Measurements from ENCODE around the gene RNASEH1. TPM values are rescaled to one million over a fixed set of nuclear protein-coding genes. Genes with fewer than 3 reads are reported as not detected.
A peak's percentile ranks its signal among the peaks of the same experiment; 100 is the strongest.

Gene RNASEH1
- total and polyA plus RNA-seq, 2 of the 13 experiments (the other 11 are each of a cell fraction or from before 2014, with no cell fraction given), result 14.5 to 57.4 TPM

DNA sequence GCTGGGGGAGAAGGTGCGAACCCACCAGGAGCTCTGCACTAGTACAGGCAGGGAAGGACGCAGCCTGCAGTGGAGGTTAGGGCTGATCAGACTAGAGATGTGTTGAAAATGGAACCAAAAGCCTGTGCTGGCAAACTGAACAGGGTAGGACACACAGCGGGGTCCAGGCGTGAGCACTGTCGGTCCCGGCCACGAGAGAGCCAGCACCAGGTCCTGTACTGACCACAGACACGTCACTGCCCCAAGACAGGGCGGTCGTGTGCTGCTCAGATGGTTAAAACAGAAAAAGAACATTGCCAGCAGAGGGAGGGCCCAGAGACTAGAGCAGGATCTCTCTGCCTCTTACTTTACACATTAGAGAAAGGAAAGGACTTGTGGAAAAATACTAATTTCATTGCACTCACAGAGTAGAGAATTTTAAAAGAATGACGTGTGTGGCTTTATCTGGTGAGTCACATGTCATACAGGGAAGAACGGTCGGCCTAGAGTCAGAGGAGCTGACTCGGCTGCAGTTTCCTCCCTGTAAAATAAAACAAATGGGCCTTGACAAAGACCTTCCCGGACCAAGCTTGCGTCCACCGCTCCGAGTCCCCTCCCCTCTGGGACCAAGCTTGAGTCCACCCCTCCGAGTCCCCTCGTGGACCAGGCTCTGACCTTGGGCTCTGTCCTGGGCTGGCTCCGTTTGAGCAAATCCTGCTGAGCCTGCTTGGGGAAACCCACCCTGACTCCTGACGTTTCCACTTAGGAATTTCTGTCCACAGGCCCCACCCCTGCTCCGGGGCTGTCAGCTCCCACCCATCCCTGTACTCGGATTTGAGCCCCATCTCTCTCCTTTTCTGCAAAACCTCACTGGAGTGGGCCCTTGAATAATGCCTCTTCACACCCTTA, 22.1 kb downstream of the RNASEH1 start (continued):
- TF ChIP-seq ZNF512 (CRISPR knock-in tag; IDR thresholded peaks at IDR 0.05), result no peak
- no peak; the same call in 1 of the 2 replicates for TF ChIP-seq ZNF614 (CRISPR knock-in tag; IDR thresholded peaks at IDR 0.05; ENCODE audit: borderline replicate concordance)
- no peak for TF ChIP-seq PHF5A (CRISPR knock-in tag; IDR thresholded peaks at IDR 0.05; ENCODE audit: low read depth, unreplicated experiment)
- no peak for TF ChIP-seq ZNF615 (CRISPR knock-in tag; IDR thresholded peaks at IDR 0.05; ENCODE audit: borderline replicate concordance)
- no peak for TF ChIP-seq ZNF557 (CRISPR knock-in tag; IDR thresholded peaks at IDR 0.05)
- TF ChIP-seq SCMH1 (CRISPR knock-in tag; IDR thresholded peaks at IDR 0.05; ENCODE audit: borderline replicate concordance), result no peak
- TF ChIP-seq, protein P1, sequence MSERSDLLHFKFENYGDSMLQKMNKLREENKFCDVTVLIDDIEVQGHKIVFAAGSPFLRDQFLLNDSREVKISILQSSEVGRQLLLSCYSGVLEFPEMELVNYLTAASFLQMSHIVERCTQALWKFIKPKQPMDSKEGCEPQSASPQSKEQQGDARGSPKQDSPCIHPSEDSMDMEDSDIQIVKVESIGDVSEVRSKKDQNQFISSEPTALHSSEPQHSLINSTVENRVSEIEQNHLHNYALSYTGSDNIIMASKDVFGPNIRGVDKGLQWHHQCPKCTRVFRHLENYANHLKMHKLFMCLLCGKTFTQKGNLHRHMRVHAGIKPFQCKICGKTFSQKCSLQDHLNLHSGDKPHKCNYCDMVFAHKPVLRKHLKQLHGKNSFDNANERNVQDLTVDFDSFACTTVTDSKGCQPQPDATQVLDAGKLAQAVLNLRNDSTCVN (CRISPR knock-in tag; IDR thresholded peaks at IDR 0.05; ENCODE audit: borderline replicate concordance), result no peak
- TF ChIP-seq ZNF674 (CRISPR knock-in tag; IDR thresholded peaks at IDR 0.05; ENCODE audit: low read depth), result no peak
- TF ChIP-seq, protein P2, sequence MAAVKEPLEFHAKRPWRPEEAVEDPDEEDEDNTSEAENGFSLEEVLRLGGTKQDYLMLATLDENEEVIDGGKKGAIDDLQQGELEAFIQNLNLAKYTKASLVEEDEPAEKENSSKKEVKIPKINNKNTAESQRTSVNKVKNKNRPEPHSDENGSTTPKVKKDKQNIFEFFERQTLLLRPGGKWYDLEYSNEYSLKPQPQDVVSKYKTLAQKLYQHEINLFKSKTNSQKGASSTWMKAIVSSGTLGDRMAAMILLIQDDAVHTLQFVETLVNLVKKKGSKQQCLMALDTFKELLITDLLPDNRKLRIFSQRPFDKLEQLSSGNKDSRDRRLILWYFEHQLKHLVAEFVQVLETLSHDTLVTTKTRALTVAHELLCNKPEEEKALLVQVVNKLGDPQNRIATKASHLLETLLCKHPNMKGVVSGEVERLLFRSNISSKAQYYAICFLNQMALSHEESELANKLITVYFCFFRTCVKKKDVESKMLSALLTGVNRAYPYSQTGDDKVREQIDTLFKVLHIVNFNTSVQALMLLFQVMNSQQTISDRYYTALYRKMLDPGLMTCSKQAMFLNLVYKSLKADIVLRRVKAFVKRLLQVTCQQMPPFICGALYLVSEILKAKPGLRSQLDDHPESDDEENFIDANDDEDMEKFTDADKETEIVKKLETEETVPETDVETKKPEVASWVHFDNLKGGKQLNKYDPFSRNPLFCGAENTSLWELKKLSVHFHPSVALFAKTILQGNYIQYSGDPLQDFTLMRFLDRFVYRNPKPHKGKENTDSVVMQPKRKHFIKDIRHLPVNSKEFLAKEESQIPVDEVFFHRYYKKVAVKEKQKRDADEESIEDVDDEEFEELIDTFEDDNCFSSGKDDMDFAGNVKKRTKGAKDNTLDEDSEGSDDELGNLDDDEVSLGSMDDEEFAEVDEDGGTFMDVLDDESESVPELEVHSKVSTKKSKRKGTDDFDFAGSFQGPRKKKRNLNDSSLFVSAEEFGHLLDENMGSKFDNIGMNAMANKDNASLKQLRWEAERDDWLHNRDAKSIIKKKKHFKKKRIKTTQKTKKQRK (IDR thresholded peaks at IDR 0.05; ENCODE audit: low read length), result no peak
- TF ChIP-seq HDAC1 (CRISPR knock-in tag; IDR thresholded peaks at IDR 0.05), result peak; percentile 52
- TF ChIP-seq, protein P3, sequence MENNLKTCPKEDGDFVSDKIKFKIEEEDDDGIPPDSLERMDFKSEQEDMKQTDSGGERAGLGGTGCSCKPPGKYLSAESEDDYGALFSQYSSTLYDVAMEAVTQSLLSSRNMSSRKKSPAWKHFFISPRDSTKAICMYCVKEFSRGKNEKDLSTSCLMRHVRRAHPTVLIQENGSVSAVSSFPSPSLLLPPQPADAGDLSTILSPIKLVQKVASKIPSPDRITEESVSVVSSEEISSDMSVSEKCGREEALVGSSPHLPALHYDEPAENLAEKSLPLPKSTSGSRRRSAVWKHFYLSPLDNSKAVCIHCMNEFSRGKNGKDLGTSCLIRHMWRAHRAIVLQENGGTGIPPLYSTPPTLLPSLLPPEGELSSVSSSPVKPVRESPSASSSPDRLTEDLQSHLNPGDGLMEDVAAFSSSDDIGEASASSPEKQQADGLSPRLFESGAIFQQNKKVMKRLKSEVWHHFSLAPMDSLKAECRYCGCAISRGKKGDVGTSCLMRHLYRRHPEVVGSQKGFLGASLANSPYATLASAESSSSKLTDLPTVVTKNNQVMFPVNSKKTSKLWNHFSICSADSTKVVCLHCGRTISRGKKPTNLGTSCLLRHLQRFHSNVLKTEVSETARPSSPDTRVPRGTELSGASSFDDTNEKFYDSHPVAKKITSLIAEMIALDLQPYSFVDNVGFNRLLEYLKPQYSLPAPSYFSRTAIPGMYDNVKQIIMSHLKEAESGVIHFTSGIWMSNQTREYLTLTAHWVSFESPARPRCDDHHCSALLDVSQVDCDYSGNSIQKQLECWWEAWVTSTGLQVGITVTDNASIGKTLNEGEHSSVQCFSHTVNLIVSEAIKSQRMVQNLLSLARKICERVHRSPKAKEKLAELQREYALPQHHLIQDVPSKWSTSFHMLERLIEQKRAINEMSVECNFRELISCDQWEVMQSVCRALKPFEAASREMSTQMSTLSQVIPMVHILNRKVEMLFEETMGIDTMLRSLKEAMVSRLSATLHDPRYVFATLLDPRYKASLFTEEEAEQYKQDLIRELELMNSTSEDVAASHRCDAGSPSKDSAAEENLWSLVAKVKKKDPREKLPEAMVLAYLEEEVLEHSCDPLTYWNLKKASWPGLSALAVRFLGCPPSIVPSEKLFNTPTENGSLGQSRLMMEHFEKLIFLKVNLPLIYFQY (CRISPR knock-in tag; IDR thresholded peaks at IDR 0.05; ENCODE audit: borderline replicate concordance), result no peak
- TF ChIP-seq MLLT10 (CRISPR knock-in tag; IDR thresholded peaks at IDR 0.05), result no peak

All from HepG2 (cell line).